ENCODE results near the gene B4GALT1.

Gene B4GALT1

DNA sequence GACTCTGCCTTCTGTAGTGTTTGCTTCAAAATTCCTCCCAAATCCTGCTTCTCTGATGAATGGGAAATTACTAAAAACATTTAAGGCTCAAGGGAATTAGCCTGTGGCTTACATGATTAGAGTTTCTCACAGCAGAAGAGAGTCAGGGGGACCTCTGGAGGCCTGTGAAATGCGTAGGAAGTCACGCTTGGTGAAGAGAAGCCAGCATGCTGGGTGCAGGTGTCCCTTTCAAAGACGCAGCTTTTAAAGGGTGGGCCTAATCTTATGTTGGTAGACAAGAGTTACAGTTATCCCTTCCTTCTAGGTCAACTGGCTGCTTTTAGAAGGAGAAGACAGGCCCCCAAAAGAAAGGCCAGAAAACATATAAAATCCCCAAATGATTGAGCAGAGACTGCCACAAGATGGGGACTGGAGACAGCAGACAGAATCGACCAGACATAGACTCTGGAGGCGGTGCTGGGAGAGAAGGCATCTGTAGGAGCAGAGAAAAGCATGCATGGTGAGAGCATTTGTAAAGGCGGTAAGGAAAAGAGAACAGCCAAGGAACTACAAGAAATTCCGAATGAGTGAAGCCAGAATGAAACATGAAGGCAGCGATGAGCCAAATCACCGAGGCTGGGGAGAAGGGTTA, 42.3 kb downstream of the B4GALT1 start:
- no peak for DNase-seq (ENCODE audit: low read depth in 2 of 2)

GRCh38 chr9:33124046-33124445, 43.1 kb downstream of the B4GALT1 start:
- DNase-seq (ENCODE audit: low read depth in 2 of 2) = no peak

- no peak for DNase-seq (ENCODE audit: low read depth in 2 of 2)
These were observed 43.6 kb downstream of the B4GALT1 start for GRCh38 chr9:33123407-33124031.

DNA sequence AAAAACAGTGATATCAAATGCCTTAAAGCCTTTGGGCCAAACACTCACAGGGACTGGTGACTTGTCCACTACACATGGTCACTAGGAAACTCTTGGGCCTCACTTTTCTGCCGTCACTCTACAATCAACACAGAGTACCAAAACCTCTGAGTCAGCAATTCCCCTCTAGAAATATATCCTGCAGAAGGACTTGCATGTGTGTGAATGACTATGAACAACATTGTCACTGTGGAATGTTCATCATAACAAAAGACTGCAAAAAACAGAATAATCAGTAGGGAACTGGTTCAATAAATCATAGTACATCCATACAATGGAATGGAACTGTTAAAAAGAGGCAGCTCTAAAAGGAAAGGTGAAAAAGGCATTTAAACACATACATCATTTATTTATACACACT, 46.5 kb downstream of the B4GALT1 start:
- DNase-seq (ENCODE audit: low read depth in 2 of 2) = no peak

DNA sequence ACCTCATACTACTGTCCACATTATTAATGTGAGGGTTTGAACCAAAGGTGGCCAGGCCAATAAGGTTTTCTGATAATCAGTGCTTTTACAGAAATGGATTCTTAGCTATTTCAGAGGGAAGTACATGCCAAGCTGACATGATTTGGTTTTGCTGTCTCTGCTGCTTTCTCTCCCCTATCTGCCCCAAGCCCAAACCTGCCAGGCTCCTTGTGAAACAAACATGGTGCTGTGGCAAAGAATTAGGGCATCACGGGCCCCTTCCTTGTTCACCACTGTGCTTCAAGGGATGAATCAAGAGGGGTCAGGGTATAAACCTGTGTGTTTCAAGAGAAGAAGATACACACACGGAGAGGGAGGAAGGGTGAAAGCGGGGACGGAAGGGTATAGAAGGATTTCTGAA, 49.3 kb downstream of the B4GALT1 start:
- DNase-seq (ENCODE audit: low read depth in 2 of 2) = no peak

- no peak for DNase-seq (ENCODE audit: low read depth in 2 of 2)
These were observed 49.8 kb downstream of the B4GALT1 start for GRCh38 chr9:33117306-33117705.

DNA sequence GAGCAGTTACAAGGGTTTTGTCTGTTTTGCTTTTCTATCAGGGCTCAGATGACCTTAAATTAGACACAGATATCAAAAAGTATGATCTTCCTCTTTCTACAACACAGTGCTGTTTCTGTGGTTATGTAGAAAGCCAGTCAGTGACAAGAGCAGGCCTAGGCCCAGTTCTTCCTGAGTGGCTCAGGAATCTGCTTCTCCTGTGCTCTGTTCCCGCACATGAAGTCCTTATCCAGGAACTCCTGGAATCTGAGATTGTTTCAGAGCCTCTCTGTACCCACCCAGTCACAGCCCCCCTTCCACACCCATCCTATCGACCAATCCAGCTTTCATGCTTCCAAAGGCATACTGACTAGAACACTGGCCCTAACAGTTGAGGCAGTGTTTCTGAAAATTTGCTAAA, 50.3 kb downstream of the B4GALT1 start:
- no peak for DNase-seq (ENCODE audit: low read depth in 2 of 2)

DNA sequence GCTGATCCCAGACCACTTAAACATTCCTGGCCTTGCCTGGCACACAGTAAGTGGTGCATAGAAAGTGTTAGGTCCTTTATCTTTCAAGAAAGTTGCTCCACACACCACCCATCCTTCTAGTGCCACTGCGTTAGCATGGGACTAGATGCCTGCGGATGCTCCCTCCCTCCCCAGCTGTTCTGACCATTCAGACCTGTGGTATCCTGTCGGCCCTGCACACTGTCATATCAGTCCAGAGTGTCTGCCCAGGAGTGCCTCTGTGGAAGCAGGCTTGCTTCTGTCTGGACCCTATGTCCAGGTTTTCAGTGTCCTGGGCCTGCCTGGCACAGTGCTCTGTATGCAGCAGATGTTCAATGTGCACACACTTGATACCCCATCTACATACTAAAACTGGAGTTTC, 52.4 kb downstream of the B4GALT1 start:
- no peak for DNase-seq (ENCODE audit: low read depth in 2 of 2)

GRCh38 chr9:33113799-33114547, 53.2 kb downstream of the B4GALT1 start:
- DNase-seq (ENCODE audit: low read depth in 2 of 2) = no peak

GRCh38 chr9:33112094-33112493, 55.0 kb downstream of the B4GALT1 start:
- no peak for DNase-seq (ENCODE audit: low read depth in 2 of 2)

GRCh38 chr9:33111631-33112030, 55.5 kb downstream of the B4GALT1 start:
- no peak for DNase-seq (ENCODE audit: low read depth in 2 of 2)

DNA sequence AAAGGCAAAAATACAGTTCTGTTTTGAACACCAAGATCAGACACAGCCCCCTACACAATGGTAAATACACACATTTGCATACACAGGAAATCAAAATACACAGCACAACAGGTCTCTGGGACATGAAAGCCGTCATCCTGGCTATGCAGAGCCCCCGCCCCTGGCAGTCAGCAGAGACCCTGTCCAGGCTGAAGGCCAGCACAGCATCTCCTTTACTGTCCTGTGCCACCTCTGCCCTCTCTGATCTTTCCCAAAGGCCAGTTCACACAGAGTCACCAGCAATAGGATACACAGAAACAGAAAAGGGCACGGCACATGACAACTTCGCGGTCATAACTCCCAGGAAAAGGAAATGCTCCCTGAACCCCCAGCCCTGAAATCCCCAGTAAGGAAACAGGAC, 56.5 kb downstream of the B4GALT1 start:
- DNase-seq (ENCODE audit: low read depth in 2 of 2) = no peak

- no peak for DNase-seq (ENCODE audit: low read depth in 2 of 2)
These were observed 57.1 kb downstream of the B4GALT1 start for GRCh38 chr9:33109850-33110595.

- DNase-seq (ENCODE audit: low read depth in 2 of 2) = no peak
These were observed 58.0 kb downstream of the B4GALT1 start for GRCh38 chr9:33109097-33109496.

GRCh38 chr9:33108472-33108871, 58.7 kb downstream of the B4GALT1 start:
- DNase-seq (ENCODE audit: low read depth in 2 of 2) = no peak

DNA sequence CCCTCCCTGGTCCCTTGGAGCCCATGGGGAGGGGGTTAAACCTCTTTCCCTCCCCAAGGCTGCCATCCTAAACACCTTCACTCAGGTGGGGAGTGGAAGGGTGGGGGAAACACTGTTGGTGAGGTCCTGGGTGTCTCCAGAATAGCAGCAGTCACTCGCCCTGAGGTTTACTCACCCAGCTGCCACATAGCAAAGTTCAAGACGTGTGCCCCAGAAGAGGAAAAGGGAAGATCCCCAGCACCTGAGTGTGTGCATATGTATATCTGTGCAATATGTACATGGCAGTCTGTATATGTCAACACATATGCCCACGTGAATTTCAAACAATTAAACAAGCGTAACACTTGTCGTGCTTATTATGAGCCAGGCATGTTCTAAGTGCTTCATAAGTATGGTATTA, 59.4 kb downstream of the B4GALT1 start:
- no peak for DNase-seq (ENCODE audit: low read depth in 2 of 2)

GRCh38 chr9:33106827-33107621, 60.1 kb downstream of the B4GALT1 start:
- no peak for DNase-seq (ENCODE audit: low read depth in 2 of 2)

DNA sequence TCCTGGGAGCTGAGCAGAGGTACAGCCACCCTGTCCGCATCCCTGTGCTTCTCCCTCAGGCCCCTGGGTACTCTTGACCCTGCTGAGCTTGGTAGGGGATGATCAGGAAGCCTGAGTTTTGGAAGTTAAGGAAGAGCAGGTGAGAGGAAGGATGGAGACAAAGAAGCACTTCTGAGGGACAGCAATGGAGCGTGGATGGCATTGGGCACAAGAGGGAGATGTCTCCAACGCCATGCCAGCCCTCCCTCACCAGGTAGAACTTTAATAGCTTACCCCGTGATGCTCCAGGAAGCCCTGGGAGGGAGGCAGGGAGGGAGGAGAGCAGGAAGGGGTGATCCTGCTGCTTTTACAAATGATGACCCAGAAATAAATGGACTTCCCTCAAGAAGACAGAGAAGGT, 60.8 kb downstream of the B4GALT1 start:
- DNase-seq (ENCODE audit: low read depth in 2 of 2) = no peak

- no peak for DNase-seq (ENCODE audit: low read depth in 2 of 2)
These were observed 61.2 kb downstream of the B4GALT1 start for GRCh38 chr9:33105959-33106358.

- DNase-seq (ENCODE audit: low read depth in 2 of 2) = no peak
These were observed 61.6 kb downstream of the B4GALT1 start for GRCh38 chr9:33105504-33105903.

GRCh38 chr9:33104401-33104800, 62.7 kb downstream of the B4GALT1 start:
- DNase-seq (ENCODE audit: low read depth in 2 of 2) = no peak

All from stimulated activated CD4-positive, alpha-beta T cell treated with anti-CD3 and anti-CD28 coated beads, Interleukin-1b, Interleukin-23, amount 100 ng/mL, for 4 hours (primary cell).